ENCODE data around the gene PARD3B. TPM values are rescaled to one million over a fixed set of nuclear protein-coding genes. Genes with fewer than 3 reads are reported as not detected.

The PARD3B gene
- total and polyA plus RNA-seq, 5 donors from 2014 or later: 0.03 to 0.68 (median 0.08) TPM; not detected in 1

- Mint-ChIP-seq H3K36me3 (no peaks in the 10 kb centered on the region), H3K4me3 (no peak overlapping the region), H3K27ac (no peak overlapping the region), H3K4me1 (no peaks in the 10 kb centered on the region), H3K27me3 (no peaks in the 10 kb centered on the region), H3K9me3 (peaks cover 0 to 1% (median 0%) of the 10 kb centered on the region in 7 donors)
- Histone ChIP-seq H3K27me3 (ENCODE audit: control insufficient read depth, insufficient read depth, low read length) (no peaks in the 10 kb centered on the region), H3K36me3 (ENCODE audit: control insufficient read depth, insufficient read depth, low read length) (no peaks in the 10 kb centered on the region), H3K27ac (ENCODE audit: insufficient read depth, low read length, poor library complexity, severe bottlenecking) (no peak overlapping the region), H3K4me3 (ENCODE audit: low read depth, low read length) (no peak overlapping the region), H3K4me1 (ENCODE audit: control insufficient read depth, insufficient read depth, low read length, poor library complexity, severe bottlenecking) (no peaks in the 10 kb centered on the region), H3K9me3 (ENCODE audit: control insufficient read depth in 2 of 2, low read length in 2 of 2) (no peaks in the 10 kb centered on the region)
- no peak for ATAC-seq (ENCODE audit: low read depth in 2 of 2)
- no peak for DNase-seq
Observed at GRCh38 chr2:205283736-205284270, 738.5 kb downstream of the PARD3B start.

- H3K27ac Mint-ChIP-seq: no peak overlapping the region
- no peak overlapping the region for H3K4me3 Mint-ChIP-seq
- Histone ChIP-seq H3K9me3 (ENCODE audit: control insufficient read depth in 2 of 2, low read length in 2 of 2) (no peaks in the 10 kb centered on the region), H3K4me1 (ENCODE audit: control insufficient read depth, insufficient read depth, low read length, poor library complexity, severe bottlenecking) (no peaks in the 10 kb centered on the region), H3K27me3 (ENCODE audit: control insufficient read depth, insufficient read depth, low read length) (no peaks in the 10 kb centered on the region), H3K27ac (ENCODE audit: insufficient read depth, low read length, poor library complexity, severe bottlenecking) (no peak overlapping the region), H3K4me3 (ENCODE audit: low read depth, low read length) (no peak overlapping the region), H3K36me3 (ENCODE audit: control insufficient read depth, insufficient read depth, low read length) (no peaks in the 10 kb centered on the region)
- ATAC-seq (ENCODE audit: low read depth in 2 of 2) (no peak), DNase-seq (no peak)
- H3K36me3 Mint-ChIP-seq: no peaks in the 10 kb centered on the region
- peaks cover 0 to under 1% (median 0%) of the 10 kb centered on the region in 7 donors for H3K9me3 Mint-ChIP-seq
- H3K4me1 Mint-ChIP-seq: no peaks in the 10 kb centered on the region
- H3K27me3 Mint-ChIP-seq: no peaks in the 10 kb centered on the region
Observed at GRCh38 chr2:205284334-205284733, 739.1 kb downstream of the PARD3B start.

DNA sequence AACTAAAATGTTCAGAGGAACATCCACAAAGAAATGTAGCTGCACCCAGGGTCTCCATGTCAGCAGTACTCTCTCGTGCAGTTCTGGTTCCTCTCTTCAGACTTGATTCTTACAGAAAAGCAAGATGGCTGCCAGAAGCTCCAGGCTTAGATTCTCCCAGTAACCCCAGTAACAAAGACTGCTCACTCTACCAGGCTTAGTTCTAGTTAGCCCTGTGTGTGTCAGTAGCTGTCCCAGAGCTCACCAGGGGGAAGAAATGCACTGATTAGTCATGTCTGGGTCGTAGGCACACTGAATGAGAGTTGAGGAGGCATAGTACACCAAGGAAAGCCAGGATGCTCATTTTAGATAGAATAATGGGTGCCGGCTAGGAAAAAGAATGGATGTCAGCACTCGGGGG is 742.0 kb downstream of the PARD3B start:
- no peaks in the 10 kb centered on the region for H3K27me3 Mint-ChIP-seq
- DNase-seq: no peak
- no peak for ATAC-seq (ENCODE audit: low read depth in 2 of 2)
- no peak overlapping the region for H3K4me3 Mint-ChIP-seq
- H3K4me1 Mint-ChIP-seq: no peaks in the 10 kb centered on the region
- H3K4me3 ChIP-seq (ENCODE audit: low read depth, low read length): no peak overlapping the region
- H3K27ac ChIP-seq (ENCODE audit: insufficient read depth, low read length, poor library complexity, severe bottlenecking): no peak overlapping the region
- no peaks in the 10 kb centered on the region for H3K4me1 ChIP-seq (ENCODE audit: control insufficient read depth, insufficient read depth, low read length, poor library complexity, severe bottlenecking)
- no peak overlapping the region for H3K27ac Mint-ChIP-seq
- H3K36me3 Mint-ChIP-seq: no peaks in the 10 kb centered on the region
- peaks cover 0 to 1% (median 0%) of the 10 kb centered on the region in 7 donors for H3K9me3 Mint-ChIP-seq
- no peaks in the 10 kb centered on the region for H3K27me3 ChIP-seq (ENCODE audit: control insufficient read depth, insufficient read depth, low read length)
- H3K9me3 ChIP-seq (ENCODE audit: control insufficient read depth in 2 of 2, low read length in 2 of 2): no peaks in the 10 kb centered on the region
- no peaks in the 10 kb centered on the region for H3K36me3 ChIP-seq (ENCODE audit: control insufficient read depth, insufficient read depth, low read length)

GRCh38 chr2:205288686-205289085 is 743.4 kb downstream of the PARD3B start:
- no peak overlapping the region for H3K27ac ChIP-seq (ENCODE audit: insufficient read depth, low read length, poor library complexity, severe bottlenecking)
- H3K27me3 Mint-ChIP-seq: no peaks in the 10 kb centered on the region

GRCh38 chr2:205290299-205290698 is 745.0 kb downstream of the PARD3B start:
- Histone ChIP-seq H3K27me3 (ENCODE audit: control insufficient read depth, insufficient read depth, low read length) (peaks cover 2% of the 10 kb centered on the region), H3K4me3 (ENCODE audit: low read depth, low read length) (no peak overlapping the region), H3K27ac (ENCODE audit: insufficient read depth, low read length, poor library complexity, severe bottlenecking) (no peak overlapping the region), H3K36me3 (ENCODE audit: control insufficient read depth, insufficient read depth, low read length) (no peaks in the 10 kb centered on the region), H3K9me3 (ENCODE audit: control insufficient read depth in 2 of 2, low read length in 2 of 2) (no peaks in the 10 kb centered on the region), H3K4me1 (ENCODE audit: control insufficient read depth, insufficient read depth, low read length, poor library complexity, severe bottlenecking) (no peaks in the 10 kb centered on the region)
- Mint-ChIP-seq H3K27ac (no peak overlapping the region), H3K4me3 (no peak overlapping the region), H3K4me1 (no peaks in the 10 kb centered on the region), H3K9me3 (peaks cover 0 to 1% (median 0%) of the 10 kb centered on the region in 7 donors), H3K27me3 (no peaks in the 10 kb centered on the region), H3K36me3 (no peaks in the 10 kb centered on the region)
- ATAC-seq (ENCODE audit: low read depth in 2 of 2) (no peak), DNase-seq (no peak)

More at GRCh38 chr2:205288686-205289085, 743.4 kb downstream of the PARD3B start:
- Histone ChIP-seq H3K4me3 (ENCODE audit: low read depth, low read length) (no peak overlapping the region), H3K9me3 (ENCODE audit: control insufficient read depth in 2 of 2, low read length in 2 of 2) (no peaks in the 10 kb centered on the region), H3K4me1 (ENCODE audit: control insufficient read depth, insufficient read depth, low read length, poor library complexity, severe bottlenecking) (no peaks in the 10 kb centered on the region), H3K27me3 (ENCODE audit: control insufficient read depth, insufficient read depth, low read length) (no peaks in the 10 kb centered on the region), H3K36me3 (ENCODE audit: control insufficient read depth, insufficient read depth, low read length) (no peaks in the 10 kb centered on the region)
- Mint-ChIP-seq H3K4me1 (no peaks in the 10 kb centered on the region), H3K4me3 (no peak overlapping the region), H3K9me3 (peaks cover 0 to 1% (median 0%) of the 10 kb centered on the region in 7 donors), H3K36me3 (no peaks in the 10 kb centered on the region), H3K27ac (no peak overlapping the region)
- DNase-seq (no peak), ATAC-seq (ENCODE audit: low read depth in 2 of 2) (no peak)

GRCh38 chr2:205292665-205293295 is 747.5 kb downstream of the PARD3B start:
- no peak for ATAC-seq (ENCODE audit: low read depth in 2 of 2)
- DNase-seq: no peak
- H3K4me3 Mint-ChIP-seq: no peak overlapping the region
- Histone ChIP-seq H3K27me3 (ENCODE audit: control insufficient read depth, insufficient read depth, low read length) (peaks cover 3% of the 10 kb centered on the region), H3K4me3 (ENCODE audit: low read depth, low read length) (no peak overlapping the region), H3K27ac (ENCODE audit: insufficient read depth, low read length, poor library complexity, severe bottlenecking) (no peak overlapping the region), H3K36me3 (ENCODE audit: control insufficient read depth, insufficient read depth, low read length) (no peaks in the 10 kb centered on the region), H3K4me1 (ENCODE audit: control insufficient read depth, insufficient read depth, low read length, poor library complexity, severe bottlenecking) (no peaks in the 10 kb centered on the region), H3K9me3 (ENCODE audit: control insufficient read depth in 2 of 2, low read length in 2 of 2) (no peaks in the 10 kb centered on the region)
- H3K27me3 Mint-ChIP-seq: no peaks in the 10 kb centered on the region
- peaks cover 0 to 1% (median 0%) of the 10 kb centered on the region in 7 donors for H3K9me3 Mint-ChIP-seq
- H3K4me1 Mint-ChIP-seq: no peaks in the 10 kb centered on the region
- no peak overlapping the region for H3K27ac Mint-ChIP-seq
- no peaks in the 10 kb centered on the region for H3K36me3 Mint-ChIP-seq

- no peak overlapping the region for H3K27ac ChIP-seq (ENCODE audit: insufficient read depth, low read length, poor library complexity, severe bottlenecking)
- Mint-ChIP-seq H3K27ac (no peak overlapping the region), H3K27me3 (no peaks in the 10 kb centered on the region), H3K36me3 (no peaks in the 10 kb centered on the region), H3K9me3 (peaks cover 0 to 1% (median 0%) of the 10 kb centered on the region in 7 donors), H3K4me1 (no peaks in the 10 kb centered on the region), H3K4me3 (no peak overlapping the region)
- no peaks in the 10 kb centered on the region for H3K36me3 ChIP-seq (ENCODE audit: control insufficient read depth, insufficient read depth, low read length)
- H3K4me3 ChIP-seq (ENCODE audit: low read depth, low read length): no peak overlapping the region
- no peaks in the 10 kb centered on the region for H3K9me3 ChIP-seq (ENCODE audit: control insufficient read depth in 2 of 2, low read length in 2 of 2)
- no peak for ATAC-seq (ENCODE audit: low read depth in 2 of 2)
- DNase-seq: no peak
- H3K27me3 ChIP-seq (ENCODE audit: control insufficient read depth, insufficient read depth, low read length): peaks cover 3% of the 10 kb centered on the region
- H3K4me1 ChIP-seq (ENCODE audit: control insufficient read depth, insufficient read depth, low read length, poor library complexity, severe bottlenecking): no peaks in the 10 kb centered on the region
Observed at GRCh38 chr2:205293559-205293958, 748.3 kb downstream of the PARD3B start.

- H3K27ac ChIP-seq (ENCODE audit: insufficient read depth, low read length, poor library complexity, severe bottlenecking): no peak overlapping the region
- no peaks in the 10 kb centered on the region for H3K27me3 Mint-ChIP-seq
- H3K9me3 Mint-ChIP-seq: no peaks in the 10 kb centered on the region
- H3K36me3 Mint-ChIP-seq: no peaks in the 10 kb centered on the region
- H3K4me3 ChIP-seq (ENCODE audit: low read depth, low read length): no peak overlapping the region
- H3K4me1 Mint-ChIP-seq: no peaks in the 10 kb centered on the region
- ATAC-seq (ENCODE audit: low read depth in 2 of 2) (no peak), DNase-seq (no peak)
- H3K4me1 ChIP-seq (ENCODE audit: control insufficient read depth, insufficient read depth, low read length, poor library complexity, severe bottlenecking): no peaks in the 10 kb centered on the region
- no peak overlapping the region for H3K4me3 Mint-ChIP-seq
- no peaks in the 10 kb centered on the region for H3K36me3 ChIP-seq (ENCODE audit: control insufficient read depth, insufficient read depth, low read length)
- peaks cover 3% of the 10 kb centered on the region for H3K27me3 ChIP-seq (ENCODE audit: control insufficient read depth, insufficient read depth, low read length)
- H3K27ac Mint-ChIP-seq: no peak overlapping the region
- H3K9me3 ChIP-seq (ENCODE audit: control insufficient read depth in 2 of 2, low read length in 2 of 2): no peaks in the 10 kb centered on the region
Observed at GRCh38 chr2:205296959-205297358, 751.7 kb downstream of the PARD3B start.

Measured in CD4-positive, CD25-positive, alpha-beta regulatory T cell (primary cell).